Measurements from ENCODE around the gene MAP10. TPM values are rescaled to one million over a fixed set of nuclear protein-coding genes. Genes with fewer than 3 reads are reported as not detected.

The MAP10 gene
- total RNA-seq, 1 experiment from 2014 or later, result 2.3 TPM

- in situ Hi-C loops (cut with HindIII; ENCODE audit: low pct_unique_long_range_greater_than_20kb, low sequenced_read_pairs), result no loop called here
- peak; percentile 20 for DNase-seq (ENCODE audit: low read depth)
These were observed 11.3 kb upstream of the MAP10 start for GRCh38 chr1:232793944-232794343.

GRCh38 chr1:232795497-232796053, 9.6 kb upstream of the MAP10 start:
- in situ Hi-C loops (cut with HindIII; ENCODE audit: low pct_unique_long_range_greater_than_20kb, low sequenced_read_pairs), result no loop called here
- no peak for DNase-seq (ENCODE audit: low read depth)

GRCh38 chr1:232797856-232798510, 7.2 kb upstream of the MAP10 start:
- in situ Hi-C loops (cut with HindIII; ENCODE audit: low pct_unique_long_range_greater_than_20kb, low sequenced_read_pairs), result no loop called here
- no peak for DNase-seq (ENCODE audit: low read depth)

- no peak for DNase-seq (ENCODE audit: low read depth)
- in situ Hi-C loops (cut with HindIII; ENCODE audit: low pct_unique_long_range_greater_than_20kb, low sequenced_read_pairs), result no loop called here
These were observed 6.3 kb upstream of the MAP10 start for GRCh38 chr1:232798920-232799319.

- no peak for DNase-seq (ENCODE audit: low read depth)
- in situ Hi-C loops (cut with HindIII; ENCODE audit: low pct_unique_long_range_greater_than_20kb, low sequenced_read_pairs), result no loop called here
These were observed 932 bp downstream of the MAP10 start for GRCh38 chr1:232806186-232806510.

- in situ Hi-C loops (cut with HindIII; ENCODE audit: low pct_unique_long_range_greater_than_20kb, low sequenced_read_pairs), result no loop called here
- DNase-seq (ENCODE audit: low read depth), result no peak
These were observed 5.6 kb downstream of the MAP10 start for GRCh38 chr1:232810856-232811255.

GRCh38 chr1:232812560-232812959, 7.3 kb downstream of the MAP10 start:
- in situ Hi-C loops (cut with HindIII; ENCODE audit: low pct_unique_long_range_greater_than_20kb, low sequenced_read_pairs), result no loop called here
- DNase-seq (ENCODE audit: low read depth), result no peak

- no peak for DNase-seq (ENCODE audit: low read depth)
- in situ Hi-C loops (cut with HindIII; ENCODE audit: low pct_unique_long_range_greater_than_20kb, low sequenced_read_pairs), result no loop called here
These were observed 7.9 kb downstream of the MAP10 start for GRCh38 chr1:232813097-232813496.

GRCh38 chr1:232813760-232814159, 8.5 kb downstream of the MAP10 start:
- in situ Hi-C loops (cut with HindIII; ENCODE audit: low pct_unique_long_range_greater_than_20kb, low sequenced_read_pairs), result no loop called here

GRCh38 chr1:232816324-232816723, 11.1 kb downstream of the MAP10 start:
- in situ Hi-C loops (cut with HindIII; ENCODE audit: low pct_unique_long_range_greater_than_20kb, low sequenced_read_pairs), result no loop called here
- DNase-seq (ENCODE audit: low read depth), result no peak

More at GRCh38 chr1:232813760-232814159, 8.5 kb downstream of the MAP10 start:
- no peak for DNase-seq (ENCODE audit: low read depth)

- in situ Hi-C loops (cut with HindIII; ENCODE audit: low pct_unique_long_range_greater_than_20kb, low sequenced_read_pairs), result no loop called here
- no peak for DNase-seq (ENCODE audit: low read depth)
These were observed 12.8 kb downstream of the MAP10 start for GRCh38 chr1:232818040-232818439.

GRCh38 chr1:232820431-232820830, 15.2 kb downstream of the MAP10 start:
- in situ Hi-C loops (cut with HindIII; ENCODE audit: low pct_unique_long_range_greater_than_20kb, low sequenced_read_pairs), result no loop called here
- DNase-seq (ENCODE audit: low read depth), result no peak

GRCh38 chr1:232822530-232822929, 17.3 kb downstream of the MAP10 start:
- in situ Hi-C loops (cut with HindIII; ENCODE audit: low pct_unique_long_range_greater_than_20kb, low sequenced_read_pairs), result no loop called here

GRCh38 chr1:232826318-232826717, 21.1 kb downstream of the MAP10 start:
- in situ Hi-C loops (cut with HindIII; ENCODE audit: low pct_unique_long_range_greater_than_20kb, low sequenced_read_pairs), result no loop called here
- no peak for DNase-seq (ENCODE audit: low read depth)

More at GRCh38 chr1:232822530-232822929, 17.3 kb downstream of the MAP10 start:
- DNase-seq (ENCODE audit: low read depth), result no peak

- in situ Hi-C loops (cut with HindIII; ENCODE audit: low pct_unique_long_range_greater_than_20kb, low sequenced_read_pairs), result no loop called here
- no peak for DNase-seq (ENCODE audit: low read depth)
These were observed 25.4 kb downstream of the MAP10 start for GRCh38 chr1:232830661-232831060.

- no peak for DNase-seq (ENCODE audit: low read depth)
These were observed 26.7 kb downstream of the MAP10 start for GRCh38 chr1:232831895-232832294.

GRCh38 chr1:232834066-232834465, 28.9 kb downstream of the MAP10 start:
- in situ Hi-C loops (cut with HindIII; ENCODE audit: low pct_unique_long_range_greater_than_20kb, low sequenced_read_pairs), result no loop called here
- DNase-seq (ENCODE audit: low read depth), result no peak

More at GRCh38 chr1:232831895-232832294, 26.7 kb downstream of the MAP10 start:
- in situ Hi-C loops (cut with HindIII; ENCODE audit: low pct_unique_long_range_greater_than_20kb, low sequenced_read_pairs), result no loop called here

- no peak for DNase-seq (ENCODE audit: low read depth)
- in situ Hi-C loops (cut with HindIII; ENCODE audit: low pct_unique_long_range_greater_than_20kb, low sequenced_read_pairs), result no loop called here
These were observed 29.9 kb downstream of the MAP10 start for GRCh38 chr1:232835166-232835565.

- in situ Hi-C loops (cut with HindIII; ENCODE audit: low pct_unique_long_range_greater_than_20kb, low sequenced_read_pairs), result no loop called here
- DNase-seq (ENCODE audit: low read depth), result peak; percentile 53
These were observed 31.9 kb downstream of the MAP10 start for GRCh38 chr1:232837087-232837486.
